Astrocyte of the spinal cord (primary cell): Measurements from ENCODE around the gene TNFRSF8.

Experiments used
- DNase-seq: peaks from one replicate; pipeline ENCODE4 v3.0.0; 2011; ENCODE audit warnings: low read depth, low spot score
- H3K4me3 ChIP-seq: 2 replicates; pipeline ENCODE4 v1.5.1; 2011; ENCODE audit warnings: low read depth, mild to moderate bottlenecking, low read length, moderate library complexity
- in situ Hi-C: cut with HindIII; loops from 2 replicates; pipeline ENCODE4 v1.10.0; 2017; ENCODE audit warnings: low sequenced_read_pairs
- TF ChIP-seq, protein P1 (sequence below): IDR thresholded peaks from 2 replicates; pipeline ENCODE4 v1.5.1; 2012; ENCODE audit warnings: low read depth, mild to moderate bottlenecking, low read length, inconsistent platforms

The TNFRSF8 gene

DNA sequence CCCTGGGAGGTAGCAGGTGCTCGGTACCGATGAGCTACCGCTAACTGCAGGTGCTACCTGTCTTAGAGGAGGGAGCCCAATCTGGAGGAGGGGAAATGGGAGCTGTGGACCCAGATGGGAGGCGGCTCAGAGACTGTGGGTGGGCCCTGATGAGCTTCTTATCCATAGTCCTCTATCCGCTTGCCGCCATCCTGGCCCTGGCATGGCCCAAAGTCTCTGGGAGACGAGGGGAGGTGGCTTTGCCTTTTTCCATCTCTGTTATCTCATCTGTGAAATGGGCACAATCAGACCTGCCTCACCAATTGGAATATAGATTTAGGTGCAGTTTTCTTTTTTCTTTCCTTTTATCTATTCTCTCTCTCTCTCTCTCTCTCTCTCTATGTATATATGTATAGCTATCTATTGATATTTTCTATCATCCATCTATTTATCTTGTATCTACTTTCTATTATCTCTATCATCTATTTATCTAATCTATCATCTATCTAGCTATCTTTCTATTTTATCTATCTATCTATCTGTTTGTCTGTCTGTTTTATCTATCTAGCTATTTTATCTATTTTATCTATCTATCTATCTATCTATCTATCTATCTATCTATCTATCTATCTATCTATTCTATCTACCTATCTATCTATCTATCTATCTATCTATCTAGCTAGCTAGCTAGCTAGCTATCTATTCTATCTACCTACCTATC is 120.1 kb downstream of the TNFRSF8 start:
- DNase-seq, result no peak
- in situ Hi-C loops, result no loop called here
- TF ChIP-seq, protein P1, sequence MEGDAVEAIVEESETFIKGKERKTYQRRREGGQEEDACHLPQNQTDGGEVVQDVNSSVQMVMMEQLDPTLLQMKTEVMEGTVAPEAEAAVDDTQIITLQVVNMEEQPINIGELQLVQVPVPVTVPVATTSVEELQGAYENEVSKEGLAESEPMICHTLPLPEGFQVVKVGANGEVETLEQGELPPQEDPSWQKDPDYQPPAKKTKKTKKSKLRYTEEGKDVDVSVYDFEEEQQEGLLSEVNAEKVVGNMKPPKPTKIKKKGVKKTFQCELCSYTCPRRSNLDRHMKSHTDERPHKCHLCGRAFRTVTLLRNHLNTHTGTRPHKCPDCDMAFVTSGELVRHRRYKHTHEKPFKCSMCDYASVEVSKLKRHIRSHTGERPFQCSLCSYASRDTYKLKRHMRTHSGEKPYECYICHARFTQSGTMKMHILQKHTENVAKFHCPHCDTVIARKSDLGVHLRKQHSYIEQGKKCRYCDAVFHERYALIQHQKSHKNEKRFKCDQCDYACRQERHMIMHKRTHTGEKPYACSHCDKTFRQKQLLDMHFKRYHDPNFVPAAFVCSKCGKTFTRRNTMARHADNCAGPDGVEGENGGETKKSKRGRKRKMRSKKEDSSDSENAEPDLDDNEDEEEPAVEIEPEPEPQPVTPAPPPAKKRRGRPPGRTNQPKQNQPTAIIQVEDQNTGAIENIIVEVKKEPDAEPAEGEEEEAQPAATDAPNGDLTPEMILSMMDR, result no peak
- H3K4me3 ChIP-seq, result no peak overlapping the region

- peak; percentile 92 for DNase-seq
- H3K4me3 ChIP-seq, result no peak overlapping the region
Measured at GRCh38 chr1:12184008-12184681, 121.0 kb downstream of the TNFRSF8 start.

DNA sequence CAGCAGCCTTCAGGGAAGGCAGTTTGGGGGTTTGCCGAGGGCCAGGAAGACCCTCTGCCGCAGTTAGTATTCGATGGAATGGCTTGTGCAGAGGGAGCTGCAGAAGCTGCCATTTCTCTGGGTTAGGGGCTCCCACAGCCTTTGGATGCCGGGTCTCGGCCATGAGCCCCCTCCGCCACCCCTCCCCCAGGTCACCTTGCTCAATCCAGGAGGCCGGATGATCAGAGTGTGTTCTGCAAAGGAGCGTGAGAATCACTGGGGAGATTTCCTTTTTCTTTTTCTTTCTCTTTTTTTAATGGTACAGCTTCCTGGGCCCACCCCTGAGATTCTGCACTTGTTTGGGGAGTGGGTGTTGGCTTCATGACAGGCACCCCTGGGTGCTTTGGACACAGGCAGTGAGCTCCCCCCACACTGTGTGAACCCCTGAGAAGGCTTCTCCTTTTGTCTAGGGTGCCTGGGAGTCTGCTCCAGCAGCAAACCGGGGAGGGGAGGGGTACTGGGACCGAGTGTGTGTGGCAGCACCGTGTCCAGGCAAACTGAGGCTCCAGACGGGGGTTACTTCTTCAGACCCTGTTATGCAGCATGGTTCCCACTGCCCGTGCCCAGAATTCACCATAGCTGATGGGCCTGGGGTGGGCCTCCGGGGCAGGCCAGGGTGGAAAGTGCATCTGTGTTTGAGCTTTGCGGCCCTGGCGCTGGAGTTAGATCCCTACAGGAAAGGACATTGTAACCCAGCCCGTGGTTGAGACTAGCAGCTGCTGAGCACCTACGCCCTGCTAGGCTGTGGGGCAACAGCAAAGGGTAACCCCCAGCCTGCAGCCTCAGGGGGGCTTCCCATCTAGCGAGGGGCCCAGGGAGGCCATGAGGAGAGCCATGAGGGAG is 122.2 kb downstream of the TNFRSF8 start:
- no peak overlapping the region for H3K4me3 ChIP-seq
- TF ChIP-seq, protein P1, result no peak
- no peak for DNase-seq
- in situ Hi-C loops, result no loop called here

More at GRCh38 chr1:12184008-12184681, 121.0 kb downstream of the TNFRSF8 start:
- TF ChIP-seq, protein P1, result peak; percentile 40
- in situ Hi-C loops, result no loop called here

DNA sequence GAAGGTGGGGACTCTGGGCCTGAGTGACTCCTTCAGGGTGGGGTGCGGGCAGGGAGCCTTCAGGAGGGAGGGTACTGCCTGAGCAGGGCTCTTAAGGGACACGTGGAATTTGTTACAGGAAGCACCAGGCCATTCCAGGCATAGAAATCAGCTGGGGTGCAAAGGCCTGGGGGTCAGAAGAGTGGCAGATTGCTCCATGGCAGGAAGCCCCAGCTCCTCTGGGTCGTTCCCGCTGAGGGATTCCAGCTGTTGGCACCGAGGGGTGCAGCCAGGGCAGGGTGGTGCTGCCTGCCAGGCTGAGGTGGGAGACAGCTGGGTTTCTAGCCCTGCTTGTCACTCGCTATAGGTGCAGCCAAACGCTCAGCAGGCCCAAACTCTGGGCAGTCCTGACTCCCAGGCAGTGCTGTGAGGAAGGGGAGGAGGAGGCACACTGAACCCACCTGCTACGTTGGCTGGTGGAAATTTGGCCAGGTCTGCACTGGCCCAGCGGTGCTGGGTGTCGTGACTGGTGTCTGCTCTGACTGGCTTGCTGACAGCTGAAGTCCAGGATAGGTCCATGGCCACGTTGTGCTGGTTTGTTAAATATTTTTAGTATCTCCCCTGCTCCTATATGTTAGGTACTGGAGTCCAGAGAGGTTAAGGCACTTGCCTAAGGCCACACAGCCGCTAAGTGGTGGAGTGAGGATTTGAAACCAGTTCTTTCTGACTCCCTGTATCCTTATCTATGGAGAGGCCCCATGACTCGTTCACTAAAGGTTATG is 123.0 kb downstream of the TNFRSF8 start:
- in situ Hi-C loops, result no loop called here
- no peak for DNase-seq
- no peak overlapping the region for H3K4me3 ChIP-seq
- TF ChIP-seq, protein P1, result no peak

- in situ Hi-C loops, result no loop called here
- no peak overlapping the region for H3K4me3 ChIP-seq
- DNase-seq, result no peak
- TF ChIP-seq, protein P1, result no peak
Measured at GRCh38 chr1:12186679-12186985, 123.5 kb downstream of the TNFRSF8 start.

DNA sequence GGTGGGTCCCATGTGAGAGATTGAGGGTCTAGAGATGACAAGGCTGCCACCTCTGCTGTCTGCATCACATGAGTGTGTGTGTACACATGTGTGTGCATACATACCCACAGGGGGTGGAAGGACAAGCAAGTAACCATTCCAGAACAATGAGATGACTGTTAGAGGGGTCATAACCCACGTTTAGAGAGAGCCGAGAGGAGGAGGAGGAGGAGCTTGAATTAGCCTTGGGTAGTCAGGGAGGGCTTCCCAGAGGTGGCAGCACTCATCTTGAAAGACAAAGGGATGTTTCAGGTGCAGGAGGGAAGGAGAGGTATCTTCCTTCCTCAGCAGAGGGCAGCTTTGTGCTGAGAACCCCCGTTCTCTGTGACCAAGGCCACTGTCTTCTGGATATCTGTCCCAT is 125.0 kb downstream of the TNFRSF8 start:
- no peak overlapping the region for H3K4me3 ChIP-seq
- no peak for DNase-seq
- in situ Hi-C loops, result no loop called here

More for the DNA sequence above, 125.0 kb downstream of the TNFRSF8 start:
- TF ChIP-seq, protein P1, result no peak
